Skin of body (tissue), 2 donors: ENCODE data around the gene NPRL2. TPM values are rescaled to one million over a fixed set of nuclear protein-coding genes. Genes with fewer than 3 reads are reported as not detected.
"Not testable (repeated sequence)": the region's sequence is repeated elsewhere in the genome, so short reads cannot be mapped to it uniquely, and the experiment has no call there.

Experiments
- DNase-seq: peaks from one replicate; lab custom pipeline; 2025; lab: John Stamatoyannopoulos, UW
- total RNA-seq: library from RNA; depleted of rRNA; stranded (reverse); fragments of >200 nt; gene quantifications from one replicate; pipeline ENCODE4 v1.2.3, GENCODE V29; 2014

NPRL2 gene
- total RNA-seq, 1 donor from 2014 or later: 13.6 TPM

- no peak for DNase-seq
Measured at GRCh38 chr3:50314816-50315215, 35.8 kb downstream of the NPRL2 start.

GRCh38 chr3:50314342-50314741, 36.2 kb downstream of the NPRL2 start:
- no peak for DNase-seq

- DNase-seq: not testable (repeated sequence)
Measured at GRCh38 chr3:50312041-50312440, 38.5 kb downstream of the NPRL2 start.

- DNase-seq: no peak
Measured at GRCh38 chr3:50304601-50305000, 46.0 kb downstream of the NPRL2 start.

GRCh38 chr3:50303013-50303815, 47.4 kb downstream of the NPRL2 start, which contains the start of gene HYAL1:
Gene HYAL1, minus strand, starts transcription at chr3:50303574. Its CDS starts 618 bp downstream, at chr3:50302956.
- DNase-seq: no peak

- DNase-seq: no peak
Measured at GRCh38 chr3:50302095-50303012, 48.2 kb downstream of the NPRL2 start.

- no peak for DNase-seq
Measured at GRCh38 chr3:50300681-50301254, 49.8 kb downstream of the NPRL2 start.

- DNase-seq: peak; percentile 73
Measured at GRCh38 chr3:50299929-50300680, 50.5 kb downstream of the NPRL2 start.

- no peak for DNase-seq
Measured at GRCh38 chr3:50299638-50299928, 51.0 kb downstream of the NPRL2 start.

- DNase-seq: peak; percentile 99
Measured at GRCh38 chr3:50298836-50299637, 51.5 kb downstream of the NPRL2 start, which contains the start of the genes HYAL3 and NAA80. Gene HYAL3, minus strand, starts transcription at chr3:50299405. Its CDS starts 3,803 bp downstream, at chr3:50295602. Gene NAA80, minus strand, starts transcription at chr3:50299405. Its CDS starts 1,942 bp downstream, at chr3:50297463.

GRCh38 chr3:50297896-50298725, 52.5 kb downstream of the NPRL2 start:
- no peak for DNase-seq

- no peak for DNase-seq
Measured at GRCh38 chr3:50297384-50297775, 53.2 kb downstream of the NPRL2 start.

Other genes with a start within 250 kb of the NPRL2 start
- gene SEMA3F, start 195.5 kb downstream of the NPRL2 start, total RNA-seq: 23.3 TPM
- gene GNAT1, start 159.2 kb downstream of the NPRL2 start, total RNA-seq: 0.20 TPM
- 0.79 TPM for gene SLC38A3, start 145.5 kb downstream of the NPRL2 start, total RNA-seq
- 102 TPM for gene GNAI2, start 114.6 kb downstream of the NPRL2 start, total RNA-seq
- 21.8 TPM for gene SEMA3B, start 81.6 kb downstream of the NPRL2 start, total RNA-seq
- 2.7 TPM for gene LSMEM2, start 71.7 kb downstream of the NPRL2 start, total RNA-seq
- 32.7 TPM for gene IFRD2, start 58.3 kb downstream of the NPRL2 start, total RNA-seq
- gene HYAL3, start 51.4 kb downstream of the NPRL2 start, total RNA-seq: 2.7 TPM
- 2.2 TPM for gene NAA80, start 51.4 kb downstream of the NPRL2 start, total RNA-seq
- 1.1 TPM for gene HYAL1, start 47.2 kb downstream of the NPRL2 start, total RNA-seq
- 28.6 TPM for gene HYAL2, start 28.0 kb downstream of the NPRL2 start, total RNA-seq
- 5.8 TPM for gene TUSC2, start 22.6 kb downstream of the NPRL2 start, total RNA-seq
- 28.6 TPM for gene RASSF1, start 9.9 kb downstream of the NPRL2 start, total RNA-seq
- 0.89 TPM for gene ZMYND10, start 5.0 kb downstream of the NPRL2 start, total RNA-seq
- 12.2 TPM for gene CYB561D2, start 87 bp upstream of the NPRL2 start, total RNA-seq
- gene TMEM115, start 8.7 kb upstream of the NPRL2 start, total RNA-seq: 18.9 TPM
- 1.4 TPM for gene CACNA2D2, start 152.9 kb upstream of the NPRL2 start, total RNA-seq
- 7.2 TPM for gene C3orf18, start 217.0 kb upstream of the NPRL2 start, total RNA-seq
- gene HEMK1, start 218.7 kb upstream of the NPRL2 start, total RNA-seq: 5.4 TPM